T-helper 1 cell (primary cell): Measurements from ENCODE around the gene IPO8.
"Not testable (repeated sequence)": the region's sequence is repeated elsewhere in the genome, so short reads cannot be mapped to it uniquely, and the experiment has no call there.

Experiments used
- DNase-seq, 5 donors: peaks; one replicate each; pipeline ENCODE4 v3.0.0-alpha.2; 2012 to 2020

The IPO8 gene

GRCh38 chr12:30603129-30603528 is 92.5 kb downstream of the IPO8 start:
- no peak for DNase-seq

- no peak for DNase-seq
Measured at GRCh38 chr12:30602678-30603077, 93.0 kb downstream of the IPO8 start.

- DNase-seq: no peak
Measured at GRCh38 chr12:30599608-30600007, 96.1 kb downstream of the IPO8 start.

GRCh38 chr12:30598889-30599288 is 96.8 kb downstream of the IPO8 start:
- no peak for DNase-seq

GRCh38 chr12:30595742-30596141 is 99.9 kb downstream of the IPO8 start:
- DNase-seq: no peak

GRCh38 chr12:30594509-30594908 is 101.2 kb downstream of the IPO8 start:
- no peak for DNase-seq

- not testable (repeated sequence) for DNase-seq
Measured at GRCh38 chr12:30588572-30588971, 107.1 kb downstream of the IPO8 start.

- DNase-seq: no peak
Measured at GRCh38 chr12:30587782-30588181, 107.9 kb downstream of the IPO8 start.

GRCh38 chr12:30585877-30586276 is 109.8 kb downstream of the IPO8 start:
- no peak for DNase-seq

- no peak for DNase-seq
Measured at GRCh38 chr12:30582943-30583342, 112.7 kb downstream of the IPO8 start.

GRCh38 chr12:30580344-30580743 is 115.3 kb downstream of the IPO8 start:
- no peak for DNase-seq
